ENCODE data around the gene CD2AP. TPM values are rescaled to one million over a fixed set of nuclear protein-coding genes. Genes with fewer than 3 reads are reported as not detected.

Gene CD2AP
- total and polyA plus RNA-seq, 2 experiments from 2014 or later = 9.8 to 19.2 TPM

DNA sequence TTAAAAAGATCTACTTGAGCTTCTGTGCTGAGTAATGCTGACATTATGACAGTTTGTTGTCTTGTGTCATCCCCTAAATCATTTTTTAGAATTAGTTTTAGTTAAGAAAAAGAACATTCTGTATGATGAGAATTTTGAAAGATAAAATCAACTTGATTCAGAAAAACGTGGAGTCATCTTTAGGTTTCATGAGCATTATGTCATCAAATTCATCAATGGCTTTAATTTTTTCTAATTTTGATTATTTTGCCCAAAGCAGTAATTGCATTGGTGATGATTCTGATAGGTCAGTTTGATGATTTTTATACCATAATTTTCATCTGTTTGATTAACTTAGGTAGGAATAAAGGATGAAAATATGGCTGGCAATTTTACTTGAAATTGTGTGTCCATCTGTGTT, 194.2 kb downstream of the CD2AP start:
- Histone ChIP-seq H3K36me3 (no peaks in the 10 kb centered on the region), H3K4me1 (ENCODE audit: low read depth) (peaks cover 21% of the 10 kb centered on the region), H3K27ac (no peak overlapping the region), H3K4me3 (no peak overlapping the region), H3K27me3 (no peaks in the 10 kb centered on the region), H3K9me3 (ENCODE audit: low read depth) (no peaks in the 10 kb centered on the region)
- DNase-seq (ENCODE audit: low read depth in 1 of 2, low spot score in 1 of 2) = no peak
- TF ChIP-seq, protein P1, sequence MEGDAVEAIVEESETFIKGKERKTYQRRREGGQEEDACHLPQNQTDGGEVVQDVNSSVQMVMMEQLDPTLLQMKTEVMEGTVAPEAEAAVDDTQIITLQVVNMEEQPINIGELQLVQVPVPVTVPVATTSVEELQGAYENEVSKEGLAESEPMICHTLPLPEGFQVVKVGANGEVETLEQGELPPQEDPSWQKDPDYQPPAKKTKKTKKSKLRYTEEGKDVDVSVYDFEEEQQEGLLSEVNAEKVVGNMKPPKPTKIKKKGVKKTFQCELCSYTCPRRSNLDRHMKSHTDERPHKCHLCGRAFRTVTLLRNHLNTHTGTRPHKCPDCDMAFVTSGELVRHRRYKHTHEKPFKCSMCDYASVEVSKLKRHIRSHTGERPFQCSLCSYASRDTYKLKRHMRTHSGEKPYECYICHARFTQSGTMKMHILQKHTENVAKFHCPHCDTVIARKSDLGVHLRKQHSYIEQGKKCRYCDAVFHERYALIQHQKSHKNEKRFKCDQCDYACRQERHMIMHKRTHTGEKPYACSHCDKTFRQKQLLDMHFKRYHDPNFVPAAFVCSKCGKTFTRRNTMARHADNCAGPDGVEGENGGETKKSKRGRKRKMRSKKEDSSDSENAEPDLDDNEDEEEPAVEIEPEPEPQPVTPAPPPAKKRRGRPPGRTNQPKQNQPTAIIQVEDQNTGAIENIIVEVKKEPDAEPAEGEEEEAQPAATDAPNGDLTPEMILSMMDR (IDR thresholded peaks at IDR 0.05; ENCODE audit: low read depth, low read length) = no peak

DNA sequence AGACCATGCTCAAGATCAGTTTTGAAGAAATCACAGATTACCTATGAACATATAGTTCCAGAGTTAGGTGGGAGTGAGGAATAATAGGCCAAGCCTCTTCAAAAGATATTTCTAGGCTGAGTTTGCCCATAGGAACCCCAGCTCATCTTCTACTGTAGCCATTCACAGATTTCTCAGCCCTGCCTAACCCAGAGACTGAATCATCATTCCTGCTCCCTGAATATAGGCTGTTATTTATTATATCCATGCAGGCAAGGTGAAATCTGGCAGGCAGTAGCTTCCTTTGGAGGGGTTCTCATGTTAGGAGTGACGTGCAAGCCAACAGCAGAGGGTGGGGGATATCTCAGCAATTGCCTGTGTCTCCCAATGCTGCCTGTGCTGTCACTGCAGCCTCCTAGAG, 195.2 kb downstream of the CD2AP start:
- Histone ChIP-seq H3K27me3 (no peaks in the 10 kb centered on the region), H3K36me3 (no peaks in the 10 kb centered on the region), H3K9me3 (ENCODE audit: low read depth) (no peaks in the 10 kb centered on the region), H3K4me3 (no peak overlapping the region), H3K4me1 (ENCODE audit: low read depth) (peaks cover 21% of the 10 kb centered on the region), H3K27ac (no peak overlapping the region)
- TF ChIP-seq, protein P1 (IDR thresholded peaks at IDR 0.05; ENCODE audit: low read depth, low read length) = no peak
- no peak for DNase-seq (ENCODE audit: low read depth in 1 of 2, low spot score in 1 of 2)

DNA sequence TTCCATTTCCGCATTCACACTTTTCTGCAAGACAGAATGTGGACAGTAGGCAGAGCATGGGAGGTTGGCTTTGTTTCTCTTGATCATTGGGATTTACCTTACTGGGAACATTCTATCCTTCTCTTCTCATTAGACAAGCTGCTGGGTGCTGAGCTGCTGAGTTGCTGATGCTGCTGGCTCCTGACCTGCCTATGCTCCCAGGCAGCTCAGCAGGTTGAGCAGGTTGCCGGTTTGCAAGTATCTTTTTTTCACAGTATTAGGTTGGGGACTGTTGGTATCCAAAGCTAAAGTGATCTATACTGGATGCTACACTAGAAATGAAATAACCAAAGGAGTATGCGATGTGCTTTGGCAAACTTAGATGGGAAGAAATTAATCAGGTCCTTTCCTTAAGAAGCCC, 197.1 kb downstream of the CD2AP start:
- Histone ChIP-seq H3K27ac (no peak overlapping the region), H3K9me3 (ENCODE audit: low read depth) (no peaks in the 10 kb centered on the region), H3K36me3 (no peaks in the 10 kb centered on the region), H3K4me3 (no peak overlapping the region), H3K4me1 (ENCODE audit: low read depth) (peaks cover 19% of the 10 kb centered on the region), H3K27me3 (no peaks in the 10 kb centered on the region)
- DNase-seq (ENCODE audit: low read depth in 1 of 2, low spot score in 1 of 2) = no peak
- TF ChIP-seq, protein P1 (IDR thresholded peaks at IDR 0.05; ENCODE audit: low read depth, low read length) = no peak

Other genes with a start within 250 kb of the CD2AP start
- 12.6 and 19.0 TPM in 2 replicates for gene TNFRSF21, start 167.9 kb upstream of the CD2AP start, total RNA-seq
- gene TNFRSF21, start 167.9 kb upstream of the CD2AP start, polyA plus RNA-seq = 16.8 and 22.9 TPM in 2 replicates
- not detected in 2 replicates for gene ADGRF4, start 220.8 kb downstream of the CD2AP start, total RNA-seq
- not detected in 2 replicates for gene ADGRF4, start 220.8 kb downstream of the CD2AP start, polyA plus RNA-seq

All from cardiac muscle cell (in vitro differentiated cells and primary cell).